Cardiac muscle cell (in vitro differentiated cells and primary cell): ENCODE measurements around the gene CTXN3. TPM values are rescaled to one million over a fixed set of nuclear protein-coding genes. Genes with fewer than 3 reads are reported as not detected.

Experiments used
- DNase-seq, 2 donors: peaks; one replicate each; pipeline versions ENCODE4 v3.0.0 to v3.0.0-alpha.2; 2010 to 2017; ENCODE audit warnings: low read depth in 1 of 2, low spot score in 1 of 2
- H3K27ac ChIP-seq: fragments of 200-600 bp; sonication (generic); 2 replicates; pipeline ENCODE4 v1.5.1; 2016
- H3K27me3 ChIP-seq: fragments of 200-600 bp; sonication (generic); 2 replicates; pipeline ENCODE4 v1.6.0; 2016; ENCODE audit warnings: control low read depth
- H3K36me3 ChIP-seq: fragments of 200-600 bp; sonication (generic); 2 replicates; pipeline ENCODE4 v1.5.1; 2016; ENCODE audit warnings: control low read depth
- H3K4me1 ChIP-seq: fragments of 200-600 bp; sonication (generic); 2 replicates; pipeline ENCODE4 v1.8.1; 2017; ENCODE audit warnings: low read depth, mild to moderate bottlenecking, mixed run types
- H3K4me3 ChIP-seq: fragments of 200-600 bp; sonication (generic); 2 replicates; pipeline ENCODE4 v1.5.1; 2016; ENCODE audit warnings: mild to moderate bottlenecking
- H3K9me3 ChIP-seq: fragments of 200-600 bp; sonication (generic); 2 replicates; pipeline ENCODE4 v1.5.1; 2017; ENCODE audit warnings: low read depth, mild to moderate bottlenecking, control low read depth
- CTCF ChIP-seq: IDR thresholded peaks from 2 replicates; pipeline ENCODE4 v1.5.1; 2012; ENCODE audit warnings: low read depth, mild to moderate bottlenecking, low read length
- polyA plus RNA-seq: library from polyadenylated mRNA; unstranded; fragments of >200 nt; fragmentation: Nextera tagmentation; extraction: Ambion mirVana; gene quantifications from 2 replicates; pipeline ENCODE4 v1.2.1, GENCODE V29; 2016
- total RNA-seq: library from RNA; depleted of rRNA; stranded (reverse); fragments of >200 nt; gene quantifications from 2 replicates; pipeline ENCODE4 v1.2.3, GENCODE V29; 2016

The CTXN3 gene
- total and polyA plus RNA-seq, 2 experiments from 2014 or later = not detected

- Histone ChIP-seq H3K9me3 (no peaks in the 10 kb centered on the region), H3K27ac (peak overlapping the region; percentile 17), H3K4me3 (no peak overlapping the region), H3K4me1 (peaks cover 12% of the 10 kb centered on the region), H3K36me3 (no peaks in the 10 kb centered on the region), H3K27me3 (no peaks in the 10 kb centered on the region)
- TF ChIP-seq CTCF = no peak
- DNase-seq = no peak
Observed at GRCh38 chr5:127602896-127603844, 45.7 kb upstream of the CTXN3 start.

GRCh38 chr5:127608077-127608660 lies 40.7 kb upstream of the CTXN3 start:
- peaks cover 19% of the 10 kb centered on the region for H3K4me1 ChIP-seq
- H3K9me3 ChIP-seq = no peaks in the 10 kb centered on the region
- no peaks in the 10 kb centered on the region for H3K27me3 ChIP-seq
- no peak for TF ChIP-seq CTCF
- no peak for DNase-seq
- no peaks in the 10 kb centered on the region for H3K36me3 ChIP-seq
- peak overlapping the region; percentile 63 for H3K27ac ChIP-seq
- no peak overlapping the region for H3K4me3 ChIP-seq

- Histone ChIP-seq H3K36me3 (no peaks in the 10 kb centered on the region), H3K4me1 (peaks cover 11% of the 10 kb centered on the region), H3K27ac (peak overlapping the region; percentile 63), H3K9me3 (no peaks in the 10 kb centered on the region), H3K27me3 (no peaks in the 10 kb centered on the region), H3K4me3 (no peak overlapping the region)
- no peak for TF ChIP-seq CTCF
- no peak for DNase-seq
Observed at GRCh38 chr5:127609011-127609410, 39.9 kb upstream of the CTXN3 start.

- H3K36me3 ChIP-seq = no peaks in the 10 kb centered on the region
- no peaks in the 10 kb centered on the region for H3K27me3 ChIP-seq
- no peak for DNase-seq
- H3K4me1 ChIP-seq = peaks cover 8% of the 10 kb centered on the region
- no peak for TF ChIP-seq CTCF
- no peaks in the 10 kb centered on the region for H3K9me3 ChIP-seq
- no peak overlapping the region for H3K27ac ChIP-seq
- no peak overlapping the region for H3K4me3 ChIP-seq
Observed at GRCh38 chr5:127609957-127610356, 38.9 kb upstream of the CTXN3 start.

- H3K36me3 ChIP-seq = no peaks in the 10 kb centered on the region
- H3K27me3 ChIP-seq = no peaks in the 10 kb centered on the region
- peaks cover 8% of the 10 kb centered on the region for H3K4me1 ChIP-seq
- no peak overlapping the region for H3K27ac ChIP-seq
- no peak for DNase-seq
- TF ChIP-seq CTCF = no peak
- H3K4me3 ChIP-seq = no peak overlapping the region
- H3K9me3 ChIP-seq = no peaks in the 10 kb centered on the region
Observed at GRCh38 chr5:127612441-127613141, 36.3 kb upstream of the CTXN3 start.
